ENCODE measurements around the gene CDH23.

The CDH23 gene

DNA sequence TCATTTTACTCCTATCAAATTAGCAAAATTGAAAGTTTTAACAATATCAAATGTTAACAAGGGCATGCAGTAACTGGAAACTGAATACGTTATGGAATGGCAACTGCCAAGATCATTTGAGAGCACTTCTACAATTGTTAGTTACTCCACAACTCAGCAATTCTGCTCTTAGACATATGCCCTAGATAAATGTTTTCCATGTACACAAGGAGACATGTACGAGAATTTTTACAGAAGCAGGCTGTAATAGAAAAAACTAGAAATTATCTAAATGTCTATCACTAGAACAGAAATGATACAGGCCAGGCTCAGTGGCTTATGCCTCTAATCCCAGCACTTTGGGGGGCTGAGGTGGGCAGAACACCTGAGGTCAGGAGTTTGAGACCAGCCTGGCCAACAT, 447.4 kb downstream of the CDH23 start:
- H3K79me2 ChIP-seq (ENCODE audit: low read length) = peaks cover 100% of the 10 kb centered on the region
- H3K4me2 ChIP-seq (ENCODE audit: low read depth, low read length) = no peak overlapping the region
- no peaks in the 10 kb centered on the region for H3K36me3 ChIP-seq (replicated peaks; ENCODE audit: insufficient read depth, low read length)
- no peaks in the 10 kb centered on the region for H3K27me3 ChIP-seq (replicated peaks; ENCODE audit: insufficient read depth, low read length)
- TF ChIP-seq EZH2phosphoT487 (IDR thresholded peaks at IDR 0.05; ENCODE audit: low read length) (no peak), EZH2 (optimal IDR thresholded peaks at IDR 0.05; ENCODE audit: low read depth, low read length) (no peak)
- TF ChIP-seq, protein P1, sequence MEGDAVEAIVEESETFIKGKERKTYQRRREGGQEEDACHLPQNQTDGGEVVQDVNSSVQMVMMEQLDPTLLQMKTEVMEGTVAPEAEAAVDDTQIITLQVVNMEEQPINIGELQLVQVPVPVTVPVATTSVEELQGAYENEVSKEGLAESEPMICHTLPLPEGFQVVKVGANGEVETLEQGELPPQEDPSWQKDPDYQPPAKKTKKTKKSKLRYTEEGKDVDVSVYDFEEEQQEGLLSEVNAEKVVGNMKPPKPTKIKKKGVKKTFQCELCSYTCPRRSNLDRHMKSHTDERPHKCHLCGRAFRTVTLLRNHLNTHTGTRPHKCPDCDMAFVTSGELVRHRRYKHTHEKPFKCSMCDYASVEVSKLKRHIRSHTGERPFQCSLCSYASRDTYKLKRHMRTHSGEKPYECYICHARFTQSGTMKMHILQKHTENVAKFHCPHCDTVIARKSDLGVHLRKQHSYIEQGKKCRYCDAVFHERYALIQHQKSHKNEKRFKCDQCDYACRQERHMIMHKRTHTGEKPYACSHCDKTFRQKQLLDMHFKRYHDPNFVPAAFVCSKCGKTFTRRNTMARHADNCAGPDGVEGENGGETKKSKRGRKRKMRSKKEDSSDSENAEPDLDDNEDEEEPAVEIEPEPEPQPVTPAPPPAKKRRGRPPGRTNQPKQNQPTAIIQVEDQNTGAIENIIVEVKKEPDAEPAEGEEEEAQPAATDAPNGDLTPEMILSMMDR (IDR thresholded peaks at IDR 0.05; ENCODE audit: low read length) = no peak
- no peaks in the 10 kb centered on the region for H3K9me3 ChIP-seq (replicated peaks; ENCODE audit: insufficient read depth, low read length)
- H3F3A ChIP-seq (ENCODE audit: insufficient read depth, low read length) = no peaks in the 10 kb centered on the region
- H3K9me2 ChIP-seq (replicated peaks; ENCODE audit: insufficient read depth, low read length) = no peaks in the 10 kb centered on the region
- H3K9ac ChIP-seq (ENCODE audit: low read length) = no peak overlapping the region
- no peak for DNase-seq
- H4K20me1 ChIP-seq (ENCODE audit: insufficient read depth, low read length) = peaks cover 28% of the 10 kb centered on the region
- H3K4me1 ChIP-seq (ENCODE audit: low read length) = peaks cover 22% of the 10 kb centered on the region
- no peak overlapping the region for H3K4me3 ChIP-seq (ENCODE audit: low read length)
- no peak overlapping the region for H2AFZ ChIP-seq (ENCODE audit: low read length)
- H3K27ac ChIP-seq (ENCODE audit: low read length) = no peak overlapping the region

DNA sequence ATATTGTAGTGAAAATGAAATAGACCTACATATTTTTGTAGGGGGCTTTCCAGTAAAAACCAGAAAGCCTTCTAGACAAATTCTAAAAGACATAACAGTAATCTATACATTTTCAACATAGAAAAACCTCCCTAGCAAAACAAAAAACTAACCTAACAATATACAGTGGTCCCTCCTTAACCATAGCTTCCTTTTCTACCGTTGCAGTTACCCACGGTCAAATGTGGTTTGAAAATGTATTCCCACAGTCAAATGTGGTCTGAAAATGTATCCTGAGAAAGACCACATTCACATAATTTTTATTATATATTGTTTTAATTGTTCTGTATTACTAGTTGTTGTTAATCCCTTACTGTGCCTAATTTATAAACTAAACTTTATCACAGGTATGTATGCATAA, 448.0 kb downstream of the CDH23 start:
- Histone ChIP-seq H3K9me2 (replicated peaks; ENCODE audit: insufficient read depth, low read length) (no peaks in the 10 kb centered on the region), H3K4me2 (ENCODE audit: low read depth, low read length) (no peak overlapping the region), H3K9ac (ENCODE audit: low read length) (no peak overlapping the region), H3K4me3 (ENCODE audit: low read length) (no peak overlapping the region), H3K27me3 (replicated peaks; ENCODE audit: insufficient read depth, low read length) (no peaks in the 10 kb centered on the region), H3K36me3 (replicated peaks; ENCODE audit: insufficient read depth, low read length) (no peaks in the 10 kb centered on the region), H4K20me1 (ENCODE audit: insufficient read depth, low read length) (peaks cover 28% of the 10 kb centered on the region), H3K9me3 (replicated peaks; ENCODE audit: insufficient read depth, low read length) (no peaks in the 10 kb centered on the region), H3F3A (ENCODE audit: insufficient read depth, low read length) (no peaks in the 10 kb centered on the region), H3K27ac (ENCODE audit: low read length) (no peak overlapping the region), H2AFZ (ENCODE audit: low read length) (no peak overlapping the region), H3K4me1 (ENCODE audit: low read length) (peaks cover 22% of the 10 kb centered on the region), H3K79me2 (ENCODE audit: low read length) (peaks cover 100% of the 10 kb centered on the region)
- DNase-seq = no peak
- TF ChIP-seq, protein P1 (IDR thresholded peaks at IDR 0.05; ENCODE audit: low read length) = no peak

DNA sequence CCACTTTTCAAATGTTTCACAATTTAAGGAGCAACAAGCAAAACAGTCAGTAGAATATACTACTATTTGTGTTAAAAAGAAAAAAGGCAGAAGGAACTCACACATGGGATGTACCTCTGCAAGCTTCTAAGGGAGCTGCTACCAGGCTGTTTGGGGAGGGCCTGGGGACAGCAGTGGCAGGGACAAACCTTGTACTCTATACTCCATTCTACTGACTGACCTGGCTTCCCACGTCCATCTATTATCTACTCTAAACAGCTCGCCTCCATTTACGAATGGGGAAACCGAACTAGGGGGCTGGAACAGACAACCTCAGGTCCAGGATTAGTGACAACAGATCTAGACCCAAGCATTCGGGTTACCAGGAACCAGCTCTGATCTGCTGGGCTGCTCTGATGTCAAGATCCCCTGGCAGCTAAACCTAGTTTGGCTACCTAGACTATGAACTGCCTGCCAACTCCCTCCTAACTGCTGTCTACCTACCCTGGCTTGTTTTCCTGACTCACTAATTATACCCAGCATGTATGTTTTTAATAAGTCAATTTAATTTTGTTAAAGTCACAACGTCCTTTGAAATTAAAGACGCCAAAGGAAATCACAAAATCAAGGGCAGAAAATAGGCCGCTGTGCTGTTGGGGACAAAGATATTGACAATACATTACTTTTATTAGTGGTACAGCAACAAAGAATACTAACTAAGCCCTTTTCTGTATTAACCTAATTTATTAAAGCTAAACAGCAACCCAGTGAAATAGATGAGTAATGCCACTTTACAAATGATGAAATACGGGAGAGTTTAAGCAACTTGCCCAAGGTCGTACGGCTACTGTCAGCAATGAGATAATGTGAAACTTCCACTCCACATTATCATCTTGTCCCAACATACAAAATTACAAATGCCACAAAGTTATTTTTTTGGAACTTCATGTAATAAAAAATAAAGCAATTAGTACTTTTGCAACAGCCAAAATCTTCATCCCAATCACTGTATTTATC, 449.0 kb downstream of the CDH23 start:
- H3K27ac ChIP-seq (ENCODE audit: low read length) = no peak overlapping the region
- peaks cover 22% of the 10 kb centered on the region for H3K4me1 ChIP-seq (ENCODE audit: low read length)
- H3K79me2 ChIP-seq (ENCODE audit: low read length) = peaks cover 100% of the 10 kb centered on the region

More for the DNA sequence above, 449.0 kb downstream of the CDH23 start:
- H3K9me3 ChIP-seq (replicated peaks; ENCODE audit: insufficient read depth, low read length) = no peaks in the 10 kb centered on the region
- no peaks in the 10 kb centered on the region for H3K9me2 ChIP-seq (replicated peaks; ENCODE audit: insufficient read depth, low read length)
- H3K27me3 ChIP-seq (replicated peaks; ENCODE audit: insufficient read depth, low read length) = no peaks in the 10 kb centered on the region
- no peak overlapping the region for H3K9ac ChIP-seq (ENCODE audit: low read length)
- TF ChIP-seq, protein P1 (IDR thresholded peaks at IDR 0.05; ENCODE audit: low read length) = no peak
- TF ChIP-seq EZH2phosphoT487 (IDR thresholded peaks at IDR 0.05; ENCODE audit: low read length) = no peak
- TF ChIP-seq EZH2 (optimal IDR thresholded peaks at IDR 0.05; ENCODE audit: low read depth, low read length) = no peak
- no peak overlapping the region for H2AFZ ChIP-seq (ENCODE audit: low read length)
- no peaks in the 10 kb centered on the region for H3F3A ChIP-seq (ENCODE audit: insufficient read depth, low read length)
- peaks cover 25% of the 10 kb centered on the region for H4K20me1 ChIP-seq (ENCODE audit: insufficient read depth, low read length)
- DNase-seq = no peak
- H3K36me3 ChIP-seq (replicated peaks; ENCODE audit: insufficient read depth, low read length) = no peaks in the 10 kb centered on the region
- no peak overlapping the region for H3K4me3 ChIP-seq (ENCODE audit: low read length)
- no peak overlapping the region for H3K4me2 ChIP-seq (ENCODE audit: low read depth, low read length)

All from MM.1S (cell line).